ENCODE results near the gene THEM5. TPM values are rescaled to one million over a fixed set of nuclear protein-coding genes. Genes with fewer than 3 reads are reported as not detected.

Gene THEM5
- total RNA-seq, 1 experiment from 2014 or later: not detected

- Histone ChIP-seq H2AFZ (ENCODE audit: low read depth, low read length, poor library complexity, severe bottlenecking) (no peak overlapping the region), H3K4me3 (replicated peaks in 1 of 2; ENCODE audit: low read depth in 1 of 2, low read length in 2 of 2) (no peak overlapping the region), H3K4me2 (ENCODE audit: low read length) (no peak overlapping the region), H3K9me2 (ENCODE audit: insufficient read depth) (no peaks in the 10 kb centered on the region), H3K27me3 (ENCODE audit: insufficient read depth, low read length) (no peaks in the 10 kb centered on the region), H4K20me1 (ENCODE audit: insufficient read depth) (no peaks in the 10 kb centered on the region), H3K79me2 (ENCODE audit: insufficient read depth, low read length) (no peaks in the 10 kb centered on the region), H3K9ac (ENCODE audit: low read length) (no peak overlapping the region), H3K36me3 (ENCODE audit: control insufficient read depth in 1 of 2, insufficient read depth in 2 of 2, low read length in 2 of 2) (no peaks in the 10 kb centered on the region), H3K9me3 (ENCODE audit: control insufficient read depth in 1 of 2, insufficient read depth in 1 of 2, low read depth in 1 of 2, low read length in 2 of 2) (no peaks in the 10 kb centered on the region), H3K4me1 (ENCODE audit: control insufficient read depth in 1 of 2, insufficient read depth in 2 of 2, low read length in 2 of 2) (no peaks in the 10 kb centered on the region; a peak in 1 of 4 replicates), H3K27ac (ENCODE audit: low read depth, low read length) (no peak overlapping the region)
- ChIA-PET CTCF (no interaction called here), POLR2A (no interaction called here), RAD21 (ENCODE audit: low non-redundant PET in 1 of 2, low total read pairs in 2 of 2, uncharacterized antibody in 2 of 2, unreplicated experiment in 2 of 2) (no interaction called here)
- intact Hi-C loops (cut with micrococcal nuclease): no loop called here
- no TSS peak for BruUV-seq (replicated peaks)
- ATAC-seq (no peak), DNase-seq (ENCODE audit: low read depth, low spot score) (no peak)
- no peak for TF ChIP-seq REST (IDR thresholded peaks at IDR 0.05; ENCODE audit: low read depth)
- no peak for TF ChIP-seq JUND (IDR thresholded peaks at IDR 0.05)
- no peak for TF ChIP-seq ZNF274 (IDR thresholded peaks at IDR 0.05; ENCODE audit: low read depth, low read length)
- no peak for TF ChIP-seq EZH2phosphoT487 (IDR thresholded peaks at IDR 0.05; ENCODE audit: borderline replicate concordance)
Measured at GRCh38 chr1:151815716-151816327, 37.7 kb downstream of the THEM5 start.

DNA sequence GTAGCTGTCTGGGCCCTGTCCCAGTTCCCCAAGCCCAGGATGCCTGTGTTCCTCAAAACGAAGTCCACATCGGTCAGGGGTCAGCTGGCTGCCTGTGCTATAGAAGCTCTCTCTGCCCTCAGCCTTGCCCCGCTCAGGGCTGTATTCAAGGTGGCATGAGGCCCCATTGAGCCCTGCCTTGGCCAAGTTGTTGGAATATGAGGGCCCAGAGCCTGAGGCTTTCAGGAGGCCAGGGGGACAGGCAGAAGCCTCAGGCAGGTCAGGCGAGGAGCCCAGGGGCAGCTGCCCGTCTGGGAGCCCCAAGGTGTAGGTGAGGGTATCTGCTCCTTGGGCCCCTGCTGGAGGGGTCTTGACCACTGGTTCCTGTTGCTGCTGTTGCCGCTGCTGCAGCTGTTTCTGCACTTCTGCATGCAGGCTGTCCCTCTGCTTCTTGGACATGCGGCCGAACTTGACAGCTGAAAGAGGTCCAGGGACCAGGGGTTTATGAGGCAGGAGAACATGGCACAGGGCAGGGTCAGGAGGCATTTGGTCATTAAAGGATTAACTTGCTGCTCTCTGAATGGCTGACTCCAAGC is 38.5 kb downstream of the THEM5 start:
- H3K79me2 ChIP-seq (ENCODE audit: insufficient read depth, low read length): no peaks in the 10 kb centered on the region
- no peak overlapping the region for H3K4me2 ChIP-seq (ENCODE audit: low read length)
- BruUV-seq (replicated peaks): no TSS peak
- ATAC-seq: no peak
- H3K36me3 ChIP-seq (ENCODE audit: control insufficient read depth in 1 of 2, insufficient read depth in 2 of 2, low read length in 2 of 2): no peaks in the 10 kb centered on the region
- no peak overlapping the region for H3K27ac ChIP-seq (ENCODE audit: low read depth, low read length)
- CTCF ChIA-PET: no interaction called here
- H2AFZ ChIP-seq (ENCODE audit: low read depth, low read length, poor library complexity, severe bottlenecking): no peak overlapping the region
- intact Hi-C loops (cut with micrococcal nuclease): no loop called here
- no peak overlapping the region for H3K9ac ChIP-seq (ENCODE audit: low read length)
- no peak overlapping the region for H3K4me3 ChIP-seq (replicated peaks in 1 of 2; ENCODE audit: low read depth in 1 of 2, low read length in 2 of 2)
- no peaks in the 10 kb centered on the region for H3K9me3 ChIP-seq (ENCODE audit: control insufficient read depth in 1 of 2, insufficient read depth in 1 of 2, low read depth in 1 of 2, low read length in 2 of 2)
- DNase-seq (ENCODE audit: low read depth, low spot score): no peak
- H3K9me2 ChIP-seq (ENCODE audit: insufficient read depth): no peaks in the 10 kb centered on the region
- H4K20me1 ChIP-seq (ENCODE audit: insufficient read depth): no peaks in the 10 kb centered on the region
- POLR2A ChIA-PET: no interaction called here
- RAD21 ChIA-PET (ENCODE audit: low non-redundant PET in 1 of 2, low total read pairs in 2 of 2, uncharacterized antibody in 2 of 2, unreplicated experiment in 2 of 2): no interaction called here
- H3K4me1 ChIP-seq (ENCODE audit: control insufficient read depth in 1 of 2, insufficient read depth in 2 of 2, low read length in 2 of 2): no peaks in the 10 kb centered on the region; a peak in 1 of 4 replicates
- H3K27me3 ChIP-seq (ENCODE audit: insufficient read depth, low read length): no peaks in the 10 kb centered on the region
- TF ChIP-seq JUND (IDR thresholded peaks at IDR 0.05): no peak
- no peak for TF ChIP-seq EGR1 (IDR thresholded peaks at IDR 0.05; ENCODE audit: low read depth)
- TF ChIP-seq, protein P1, sequence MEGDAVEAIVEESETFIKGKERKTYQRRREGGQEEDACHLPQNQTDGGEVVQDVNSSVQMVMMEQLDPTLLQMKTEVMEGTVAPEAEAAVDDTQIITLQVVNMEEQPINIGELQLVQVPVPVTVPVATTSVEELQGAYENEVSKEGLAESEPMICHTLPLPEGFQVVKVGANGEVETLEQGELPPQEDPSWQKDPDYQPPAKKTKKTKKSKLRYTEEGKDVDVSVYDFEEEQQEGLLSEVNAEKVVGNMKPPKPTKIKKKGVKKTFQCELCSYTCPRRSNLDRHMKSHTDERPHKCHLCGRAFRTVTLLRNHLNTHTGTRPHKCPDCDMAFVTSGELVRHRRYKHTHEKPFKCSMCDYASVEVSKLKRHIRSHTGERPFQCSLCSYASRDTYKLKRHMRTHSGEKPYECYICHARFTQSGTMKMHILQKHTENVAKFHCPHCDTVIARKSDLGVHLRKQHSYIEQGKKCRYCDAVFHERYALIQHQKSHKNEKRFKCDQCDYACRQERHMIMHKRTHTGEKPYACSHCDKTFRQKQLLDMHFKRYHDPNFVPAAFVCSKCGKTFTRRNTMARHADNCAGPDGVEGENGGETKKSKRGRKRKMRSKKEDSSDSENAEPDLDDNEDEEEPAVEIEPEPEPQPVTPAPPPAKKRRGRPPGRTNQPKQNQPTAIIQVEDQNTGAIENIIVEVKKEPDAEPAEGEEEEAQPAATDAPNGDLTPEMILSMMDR (IDR thresholded peaks at IDR 0.05 in 2 of 3, conservative IDR thresholded peaks at IDR 0.05 in 1 of 3; ENCODE audit: borderline replicate concordance in 1 of 3, insufficient read depth in 1 of 3, low read depth in 2 of 3, low read length in 2 of 3): no peak
- TF ChIP-seq POLR2AphosphoS5 (IDR thresholded peaks at IDR 0.05; ENCODE audit: low read depth, low read length): no peak
- TF ChIP-seq, protein P2, sequence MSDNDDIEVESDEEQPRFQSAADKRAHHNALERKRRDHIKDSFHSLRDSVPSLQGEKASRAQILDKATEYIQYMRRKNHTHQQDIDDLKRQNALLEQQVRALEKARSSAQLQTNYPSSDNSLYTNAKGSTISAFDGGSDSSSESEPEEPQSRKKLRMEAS (IDR thresholded peaks at IDR 0.05): no peak
- no peak for TF ChIP-seq CBX3 (IDR thresholded peaks at IDR 0.05; ENCODE audit: low read depth)
- TF ChIP-seq FOSL1 (IDR thresholded peaks at IDR 0.05; ENCODE audit: low read depth): no peak
- no peak for TF ChIP-seq RAD21 (IDR thresholded peaks at IDR 0.05; ENCODE audit: low read depth)
- TF ChIP-seq SIN3A (IDR thresholded peaks at IDR 0.05; ENCODE audit: low read depth): no peak
